Neural crest cell (in vitro differentiated cells): Measurements from ENCODE around the gene CCDC82. TPM values are rescaled to one million over a fixed set of nuclear protein-coding genes. Genes with fewer than 3 reads are reported as not detected.

Experiments
- DNase-seq: peaks from one replicate; pipeline ENCODE4 v3.0.0; 2021; ENCODE audit warnings: low read depth, mixed read lengths, low spot score
- H3K27ac Mint-ChIP-seq: one replicate; pipeline ENCODE4 v1.8.0; 2021; ENCODE audit warnings: mild to moderate bottlenecking, mixed read lengths; ENCODE audit not compliant: unreplicated experiment
- H3K27me3 Mint-ChIP-seq: 2 replicates; pipeline ENCODE4 v1.8.0; 2021; ENCODE audit warnings: low read depth, mild to moderate bottlenecking, mixed read lengths
- H3K36me3 Mint-ChIP-seq: 2 replicates; pipeline ENCODE4 v1.8.0; 2021; ENCODE audit warnings: low read depth, mild to moderate bottlenecking, mixed read lengths
- H3K4me1 Mint-ChIP-seq: 2 replicates; pipeline ENCODE4 v1.8.0; 2021; ENCODE audit warnings: mixed read lengths
- H3K4me3 Mint-ChIP-seq: one replicate; pipeline ENCODE4 v1.8.0; 2021; ENCODE audit warnings: mild to moderate bottlenecking, mixed read lengths
- H3K9me3 Mint-ChIP-seq: 2 replicates; pipeline ENCODE4 v1.8.0; 2021; ENCODE audit warnings: mixed read lengths
- CTCF ChIP-seq: fragments of 200-600 bp; sonication (generic); conservative IDR thresholded peaks from 2 replicates; pipeline ENCODE4 v1.5.0; 2021; ENCODE audit warnings: antibody characterized with exemption, mild to moderate bottlenecking
- total RNA-seq: library from RNA; stranded (reverse); gene quantifications from 2 replicates; pipeline ENCODE4 v1.2.1, GENCODE V29; 2021

CCDC82 gene
- total RNA-seq, 1 donor from 2014 or later: 29.5 TPM

- H3K27ac Mint-ChIP-seq: peak overlapping the region; percentile 22
- TF ChIP-seq CTCF: no peak
- no peaks in the 10 kb centered on the region for H3K27me3 Mint-ChIP-seq
- H3K4me3 Mint-ChIP-seq: no peak overlapping the region
- no peak for DNase-seq
- peaks cover 11% of the 10 kb centered on the region for H3K36me3 Mint-ChIP-seq
- no peaks in the 10 kb centered on the region for H3K9me3 Mint-ChIP-seq
- peaks cover 71% of the 10 kb centered on the region for H3K4me1 Mint-ChIP-seq
Measured at GRCh38 chr11:96329855-96330510, 59.7 kb downstream of the CCDC82 start.

- Mint-ChIP-seq H3K9me3 (no peaks in the 10 kb centered on the region), H3K27ac (no peak overlapping the region), H3K27me3 (no peaks in the 10 kb centered on the region), H3K4me3 (no peak overlapping the region), H3K4me1 (peaks cover 70% of the 10 kb centered on the region), H3K36me3 (peaks cover 7% of the 10 kb centered on the region)
- no peak for DNase-seq
- TF ChIP-seq CTCF: no peak
Measured at GRCh38 chr11:96329419-96329818, 60.3 kb downstream of the CCDC82 start.

GRCh38 chr11:96328395-96329010 lies 61.2 kb downstream of the CCDC82 start:
- DNase-seq: no peak
- Mint-ChIP-seq H3K4me1 (peaks cover 65% of the 10 kb centered on the region), H3K9me3 (no peaks in the 10 kb centered on the region), H3K27ac (no peak overlapping the region), H3K4me3 (no peak overlapping the region), H3K36me3 (peaks cover 10% of the 10 kb centered on the region), H3K27me3 (no peaks in the 10 kb centered on the region)
- TF ChIP-seq CTCF: no peak

- H3K27ac Mint-ChIP-seq: no peak overlapping the region
- DNase-seq: no peak
- H3K9me3 Mint-ChIP-seq: peaks cover 4% of the 10 kb centered on the region
- no peaks in the 10 kb centered on the region for H3K27me3 Mint-ChIP-seq
- peaks cover 15% of the 10 kb centered on the region for H3K36me3 Mint-ChIP-seq
- TF ChIP-seq CTCF: no peak
- H3K4me3 Mint-ChIP-seq: no peak overlapping the region
- H3K4me1 Mint-ChIP-seq: peaks cover 57% of the 10 kb centered on the region
Measured at GRCh38 chr11:96326959-96327358, 62.8 kb downstream of the CCDC82 start.

- no peak for TF ChIP-seq CTCF
- H3K27me3 Mint-ChIP-seq: no peaks in the 10 kb centered on the region
- no peak overlapping the region for H3K27ac Mint-ChIP-seq
- peaks cover 16% of the 10 kb centered on the region for H3K36me3 Mint-ChIP-seq
- no peak overlapping the region for H3K4me3 Mint-ChIP-seq
- H3K4me1 Mint-ChIP-seq: peaks cover 65% of the 10 kb centered on the region
- no peak for DNase-seq
- peaks cover 5% of the 10 kb centered on the region for H3K9me3 Mint-ChIP-seq
Measured at GRCh38 chr11:96324912-96325311, 64.8 kb downstream of the CCDC82 start.
